Left ventricle myocardium inferior (tissue), 1 donor: Measurements from ENCODE around the gene MS4A14. TPM values are rescaled to one million over a fixed set of nuclear protein-coding genes. Genes with fewer than 3 reads are reported as not detected.

Experiments
- DNase-seq: peaks from one replicate; pipeline ENCODE4 v3.0.0-alpha.2; 2020
- H3K27ac ChIP-seq: fragments of 200-600 bp; replicated peaks from 2 replicates; pipeline ENCODE4 v1.8.0; 2021
- H3K27me3 ChIP-seq: fragments of 200-600 bp; 2 replicates; pipeline ENCODE4 v1.8.0; 2021; ENCODE audit warnings: low read depth
- H3K36me3 ChIP-seq: fragments of 200-600 bp; 2 replicates; pipeline ENCODE4 v1.8.0; 2021
- H3K4me1 ChIP-seq: fragments of 200-600 bp; 2 replicates; pipeline ENCODE4 v1.8.0; 2021
- H3K4me3 ChIP-seq: fragments of 200-600 bp; 2 replicates; pipeline ENCODE4 v1.8.0; 2021; ENCODE audit warnings: mild to moderate bottlenecking, moderate library complexity
- H3K9me3 ChIP-seq: fragments of 200-600 bp; replicated peaks from 2 replicates; pipeline ENCODE4 v1.8.0; 2021
- intact Hi-C: fragments of 100-400 bp; cut with micrococcal nuclease; formaldehyde crosslinking; loops from one replicate; pipeline ENCODE4 v1.11.0; 2022
- total RNA-seq: library from RNA; stranded (reverse); fragmentation: NEBNext Ultra II Directional; extraction: Animal tissue kit (Norgen Biotek cat#: 25700); gene quantifications from one replicate; pipeline ENCODE4 v1.2.1, GENCODE V29; 2021
- TF ChIP-seq, protein P1 (sequence below): fragments of 200-600 bp; IDR thresholded peaks from 2 replicates; pipeline ENCODE4 v1.8.0; 2021; ENCODE audit warnings: antibody characterized with exemption, mild to moderate bottlenecking, borderline replicate concordance
- donor health status: DM: no; HTN: yes; CAD: no; lungs with severe emphysema.

Gene MS4A14
- total RNA-seq, 1 donor from 2014 or later, result 1.1 TPM

- H3K27me3 ChIP-seq, result peaks cover 4% of the 10 kb centered on the region
- TF ChIP-seq, protein P1, sequence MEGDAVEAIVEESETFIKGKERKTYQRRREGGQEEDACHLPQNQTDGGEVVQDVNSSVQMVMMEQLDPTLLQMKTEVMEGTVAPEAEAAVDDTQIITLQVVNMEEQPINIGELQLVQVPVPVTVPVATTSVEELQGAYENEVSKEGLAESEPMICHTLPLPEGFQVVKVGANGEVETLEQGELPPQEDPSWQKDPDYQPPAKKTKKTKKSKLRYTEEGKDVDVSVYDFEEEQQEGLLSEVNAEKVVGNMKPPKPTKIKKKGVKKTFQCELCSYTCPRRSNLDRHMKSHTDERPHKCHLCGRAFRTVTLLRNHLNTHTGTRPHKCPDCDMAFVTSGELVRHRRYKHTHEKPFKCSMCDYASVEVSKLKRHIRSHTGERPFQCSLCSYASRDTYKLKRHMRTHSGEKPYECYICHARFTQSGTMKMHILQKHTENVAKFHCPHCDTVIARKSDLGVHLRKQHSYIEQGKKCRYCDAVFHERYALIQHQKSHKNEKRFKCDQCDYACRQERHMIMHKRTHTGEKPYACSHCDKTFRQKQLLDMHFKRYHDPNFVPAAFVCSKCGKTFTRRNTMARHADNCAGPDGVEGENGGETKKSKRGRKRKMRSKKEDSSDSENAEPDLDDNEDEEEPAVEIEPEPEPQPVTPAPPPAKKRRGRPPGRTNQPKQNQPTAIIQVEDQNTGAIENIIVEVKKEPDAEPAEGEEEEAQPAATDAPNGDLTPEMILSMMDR, result no peak
- no peak overlapping the region for H3K27ac ChIP-seq
Measured at GRCh38 chr11:60459345-60459744, 63.1 kb downstream of the MS4A14 start.

More at GRCh38 chr11:60459345-60459744, 63.1 kb downstream of the MS4A14 start:
- Histone ChIP-seq H3K4me1 (no peaks in the 10 kb centered on the region), H3K4me3 (no peak overlapping the region), H3K9me3 (no peaks in the 10 kb centered on the region), H3K36me3 (no peaks in the 10 kb centered on the region)
- DNase-seq, result no peak
- intact Hi-C loops, result no loop called here

Other genes starting within 250 kb of the MS4A14 start
- 42.1 TPM for gene MS4A6A, start 213.4 kb upstream of the MS4A14 start, total RNA-seq
- gene MS4A4E, start 153.3 kb upstream of the MS4A14 start, total RNA-seq, result 0.93 TPM
- 13.9 TPM for gene MS4A4A, start 115.8 kb upstream of the MS4A14 start, total RNA-seq
- not detected for gene MS4A6E, start 69.2 kb upstream of the MS4A14 start, total RNA-seq
- gene MS4A7, start 17.9 kb upstream of the MS4A14 start, total RNA-seq, result 13.1 TPM
- not detected for gene MS4A5, start 33.1 kb downstream of the MS4A14 start, total RNA-seq
- gene MS4A1, start 59.4 kb downstream of the MS4A14 start, total RNA-seq, result not detected
- not detected for gene MS4A12, start 96.3 kb downstream of the MS4A14 start, total RNA-seq
- not detected for gene MS4A13, start 118.9 kb downstream of the MS4A14 start, total RNA-seq